ENCODE results near the gene CCL27. TPM values are rescaled to one million over a fixed set of nuclear protein-coding genes. Genes with fewer than 3 reads are reported as not detected.
A peak's percentile ranks its signal among the peaks of the same experiment; 100 is the strongest.

Gene CCL27
- total RNA-seq, 1 experiment from 2014 or later = 0.68 TPM

DNA sequence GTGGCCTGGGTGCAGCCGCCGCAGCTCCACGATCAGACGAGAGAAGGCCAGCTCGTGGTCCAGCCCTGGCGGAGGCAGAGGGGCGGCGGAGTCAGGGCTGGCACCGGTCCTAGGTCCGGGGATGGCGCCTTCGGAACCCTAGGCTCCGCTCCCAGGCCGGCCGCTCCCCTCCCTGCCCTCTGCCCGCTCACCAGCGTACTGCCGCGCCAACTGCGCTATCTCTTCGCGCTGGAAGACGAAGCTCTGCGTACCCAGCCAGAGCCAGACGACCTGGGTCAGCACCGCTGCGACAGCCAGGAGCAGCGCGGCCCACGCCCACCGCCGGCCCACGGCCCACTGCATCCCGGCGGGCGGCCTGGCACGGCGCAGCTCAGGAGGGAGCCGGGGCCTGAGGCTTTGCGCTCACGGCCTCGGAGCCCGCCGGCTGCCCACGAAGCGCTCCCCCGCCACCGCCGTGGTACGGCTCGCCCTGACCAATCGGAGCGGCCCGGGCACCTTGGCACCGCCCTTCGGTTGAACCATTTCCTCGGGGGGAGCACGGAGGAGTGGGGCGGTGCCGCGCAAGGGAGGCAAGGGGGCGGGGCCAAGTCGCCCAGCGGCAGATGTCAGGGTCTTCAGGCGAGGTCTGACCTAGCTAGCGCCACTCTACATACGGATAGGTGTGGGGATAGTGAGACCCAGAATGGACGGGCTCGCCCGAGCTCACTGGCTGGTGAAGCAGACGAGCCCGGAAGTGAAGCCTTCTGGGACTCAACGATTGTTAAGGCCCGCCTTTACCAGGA is 24.9 kb downstream of the CCL27 start, which contains the start of gene SIGMAR1 (continued):
- TF ChIP-seq ZBTB43 (CRISPR knock-in tag; IDR thresholded peaks at IDR 0.05) (0 out of 2 replicates have a peak, but pooled peaks have one; percentile 41), NFE2L1 (CRISPR knock-in tag; IDR thresholded peaks at IDR 0.05) (peak; percentile 61; the same call in 1 of the 2 replicates), AFF4 (CRISPR knock-in tag; IDR thresholded peaks at IDR 0.05; ENCODE audit: borderline replicate concordance) (0 out of 2 replicates have a peak, but pooled peaks have one; percentile 60), ETV6 (CRISPR knock-in tag; IDR thresholded peaks at IDR 0.05) (peak; percentile 88), PREB (CRISPR knock-in tag; IDR thresholded peaks at IDR 0.05; ENCODE audit: borderline replicate concordance) (no peak), ATF1 (CRISPR knock-in tag; IDR thresholded peaks at IDR 0.05) (peak; percentile 82), PRRX2 (CRISPR knock-in tag; IDR thresholded peaks at IDR 0.05) (no peak), GTF2I (CRISPR knock-in tag; conservative IDR thresholded peaks at IDR 0.05) (no peak), ZNF317 (CRISPR knock-in tag; IDR thresholded peaks at IDR 0.05; ENCODE audit: borderline replicate concordance, low read depth) (peak; percentile 57; the same call in 1 of the 2 replicates), NR1H2 (CRISPR knock-in tag; IDR thresholded peaks at IDR 0.05) (peak; percentile 74; the same call in 1 of the 2 replicates), ZMAT4 (CRISPR knock-in tag; IDR thresholded peaks at IDR 0.05) (no peak), SMAD4 (CRISPR knock-in tag; IDR thresholded peaks at IDR 0.05) (peak; percentile 86; the same call in 1 of the 2 replicates), NFATC4 (CRISPR knock-in tag; IDR thresholded peaks at IDR 0.05) (no peak), ZBTB21 (CRISPR knock-in tag; IDR thresholded peaks at IDR 0.05; ENCODE audit: borderline replicate concordance) (peak; percentile 59), ESRRA (CRISPR knock-in tag; IDR thresholded peaks at IDR 0.05; ENCODE audit: borderline replicate concordance) (0 out of 2 replicates have a peak, but pooled peaks have one; percentile 70), USF1 (CRISPR knock-in tag; IDR thresholded peaks at IDR 0.05) (peak; percentile 78)
- TF ChIP-seq, protein P1, sequence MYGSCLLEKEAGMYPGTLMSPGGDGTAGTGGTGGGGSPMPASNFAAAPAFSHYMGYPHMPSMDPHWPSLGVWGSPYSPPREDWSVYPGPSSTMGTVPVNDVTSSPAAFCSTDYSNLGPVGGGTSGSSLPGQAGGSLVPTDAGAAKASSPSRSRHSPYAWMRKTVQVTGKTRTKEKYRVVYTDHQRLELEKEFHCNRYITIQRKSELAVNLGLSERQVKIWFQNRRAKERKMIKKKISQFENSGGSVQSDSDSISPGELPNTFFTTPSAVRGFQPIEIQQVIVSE (CRISPR knock-in tag; IDR thresholded peaks at IDR 0.05; ENCODE audit: borderline replicate concordance) = no peak
- TF ChIP-seq, protein P2, sequence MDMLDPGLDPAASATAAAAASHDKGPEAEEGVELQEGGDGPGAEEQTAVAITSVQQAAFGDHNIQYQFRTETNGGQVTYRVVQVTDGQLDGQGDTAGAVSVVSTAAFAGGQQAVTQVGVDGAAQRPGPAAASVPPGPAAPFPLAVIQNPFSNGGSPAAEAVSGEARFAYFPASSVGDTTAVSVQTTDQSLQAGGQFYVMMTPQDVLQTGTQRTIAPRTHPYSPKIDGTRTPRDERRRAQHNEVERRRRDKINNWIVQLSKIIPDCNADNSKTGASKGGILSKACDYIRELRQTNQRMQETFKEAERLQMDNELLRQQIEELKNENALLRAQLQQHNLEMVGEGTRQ (CRISPR knock-in tag; IDR thresholded peaks at IDR 0.05) = peak; percentile 26
- TF ChIP-seq, protein P3, sequence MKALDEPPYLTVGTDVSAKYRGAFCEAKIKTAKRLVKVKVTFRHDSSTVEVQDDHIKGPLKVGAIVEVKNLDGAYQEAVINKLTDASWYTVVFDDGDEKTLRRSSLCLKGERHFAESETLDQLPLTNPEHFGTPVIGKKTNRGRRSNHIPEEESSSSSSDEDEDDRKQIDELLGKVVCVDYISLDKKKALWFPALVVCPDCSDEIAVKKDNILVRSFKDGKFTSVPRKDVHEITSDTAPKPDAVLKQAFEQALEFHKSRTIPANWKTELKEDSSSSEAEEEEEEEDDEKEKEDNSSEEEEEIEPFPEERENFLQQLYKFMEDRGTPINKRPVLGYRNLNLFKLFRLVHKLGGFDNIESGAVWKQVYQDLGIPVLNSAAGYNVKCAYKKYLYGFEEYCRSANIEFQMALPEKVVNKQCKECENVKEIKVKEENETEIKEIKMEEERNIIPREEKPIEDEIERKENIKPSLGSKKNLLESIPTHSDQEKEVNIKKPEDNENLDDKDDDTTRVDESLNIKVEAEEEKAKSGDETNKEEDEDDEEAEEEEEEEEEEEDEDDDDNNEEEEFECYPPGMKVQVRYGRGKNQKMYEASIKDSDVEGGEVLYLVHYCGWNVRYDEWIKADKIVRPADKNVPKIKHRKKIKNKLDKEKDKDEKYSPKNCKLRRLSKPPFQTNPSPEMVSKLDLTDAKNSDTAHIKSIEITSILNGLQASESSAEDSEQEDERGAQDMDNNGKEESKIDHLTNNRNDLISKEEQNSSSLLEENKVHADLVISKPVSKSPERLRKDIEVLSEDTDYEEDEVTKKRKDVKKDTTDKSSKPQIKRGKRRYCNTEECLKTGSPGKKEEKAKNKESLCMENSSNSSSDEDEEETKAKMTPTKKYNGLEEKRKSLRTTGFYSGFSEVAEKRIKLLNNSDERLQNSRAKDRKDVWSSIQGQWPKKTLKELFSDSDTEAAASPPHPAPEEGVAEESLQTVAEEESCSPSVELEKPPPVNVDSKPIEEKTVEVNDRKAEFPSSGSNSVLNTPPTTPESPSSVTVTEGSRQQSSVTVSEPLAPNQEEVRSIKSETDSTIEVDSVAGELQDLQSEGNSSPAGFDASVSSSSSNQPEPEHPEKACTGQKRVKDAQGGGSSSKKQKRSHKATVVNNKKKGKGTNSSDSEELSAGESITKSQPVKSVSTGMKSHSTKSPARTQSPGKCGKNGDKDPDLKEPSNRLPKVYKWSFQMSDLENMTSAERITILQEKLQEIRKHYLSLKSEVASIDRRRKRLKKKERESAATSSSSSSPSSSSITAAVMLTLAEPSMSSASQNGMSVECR (CRISPR knock-in tag; IDR thresholded peaks at IDR 0.05; ENCODE audit: borderline replicate concordance) = peak; percentile 86
- TF ChIP-seq, protein P4, sequence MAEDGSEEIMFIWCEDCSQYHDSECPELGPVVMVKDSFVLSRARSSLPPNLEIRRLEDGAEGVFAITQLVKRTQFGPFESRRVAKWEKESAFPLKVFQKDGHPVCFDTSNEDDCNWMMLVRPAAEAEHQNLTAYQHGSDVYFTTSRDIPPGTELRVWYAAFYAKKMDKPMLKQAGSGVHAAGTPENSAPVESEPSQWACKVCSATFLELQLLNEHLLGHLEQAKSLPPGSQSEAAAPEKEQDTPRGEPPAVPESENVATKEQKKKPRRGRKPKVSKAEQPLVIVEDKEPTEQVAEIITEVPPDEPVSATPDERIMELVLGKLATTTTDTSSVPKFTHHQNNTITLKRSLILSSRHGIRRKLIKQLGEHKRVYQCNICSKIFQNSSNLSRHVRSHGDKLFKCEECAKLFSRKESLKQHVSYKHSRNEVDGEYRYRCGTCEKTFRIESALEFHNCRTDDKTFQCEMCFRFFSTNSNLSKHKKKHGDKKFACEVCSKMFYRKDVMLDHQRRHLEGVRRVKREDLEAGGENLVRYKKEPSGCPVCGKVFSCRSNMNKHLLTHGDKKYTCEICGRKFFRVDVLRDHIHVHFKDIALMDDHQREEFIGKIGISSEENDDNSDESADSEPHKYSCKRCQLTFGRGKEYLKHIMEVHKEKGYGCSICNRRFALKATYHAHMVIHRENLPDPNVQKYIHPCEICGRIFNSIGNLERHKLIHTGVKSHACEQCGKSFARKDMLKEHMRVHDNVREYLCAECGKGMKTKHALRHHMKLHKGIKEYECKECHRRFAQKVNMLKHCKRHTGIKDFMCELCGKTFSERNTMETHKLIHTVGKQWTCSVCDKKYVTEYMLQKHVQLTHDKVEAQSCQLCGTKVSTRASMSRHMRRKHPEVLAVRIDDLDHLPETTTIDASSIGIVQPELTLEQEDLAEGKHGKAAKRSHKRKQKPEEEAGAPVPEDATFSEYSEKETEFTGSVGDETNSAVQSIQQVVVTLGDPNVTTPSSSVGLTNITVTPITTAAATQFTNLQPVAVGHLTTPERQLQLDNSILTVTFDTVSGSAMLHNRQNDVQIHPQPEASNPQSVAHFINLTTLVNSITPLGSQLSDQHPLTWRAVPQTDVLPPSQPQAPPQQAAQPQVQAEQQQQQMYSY (CRISPR knock-in tag; IDR thresholded peaks at IDR 0.05) = no peak
